ENCODE data around the gene OR5M3.

OR5M3 gene

GRCh38 chr11:56473252-56473651 is at the start of gene OR5M3:
TSS of gene OR5M3 (minus strand) at chr11:56473352. CDS start at chr11:56470497, 2,855 bp downstream.
- FAIRE-seq, result no peak

DNA sequence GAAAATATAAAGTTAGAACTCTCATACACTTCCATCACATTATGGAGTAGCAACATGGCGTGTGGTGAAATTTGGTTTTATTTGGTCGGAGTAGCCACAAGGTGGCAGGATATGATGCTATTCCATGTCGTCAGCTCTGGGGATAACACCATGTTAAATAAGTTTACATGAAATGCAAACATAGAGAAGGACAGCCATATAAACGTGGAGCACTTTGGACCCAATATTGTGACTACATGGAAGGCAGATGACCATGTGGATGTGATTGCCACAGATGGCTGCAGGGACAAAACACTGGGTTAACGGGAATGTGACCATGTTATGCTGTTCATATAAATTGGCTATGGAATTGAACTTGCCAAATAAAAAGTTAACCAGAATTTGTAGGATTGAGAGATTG is 48.9 kb upstream of the OR5M3 start:
- FAIRE-seq, result no peak

GRCh38 chr11:56513280-56513679 is 40.1 kb upstream of the OR5M3 start:
- no peak for FAIRE-seq

DNA sequence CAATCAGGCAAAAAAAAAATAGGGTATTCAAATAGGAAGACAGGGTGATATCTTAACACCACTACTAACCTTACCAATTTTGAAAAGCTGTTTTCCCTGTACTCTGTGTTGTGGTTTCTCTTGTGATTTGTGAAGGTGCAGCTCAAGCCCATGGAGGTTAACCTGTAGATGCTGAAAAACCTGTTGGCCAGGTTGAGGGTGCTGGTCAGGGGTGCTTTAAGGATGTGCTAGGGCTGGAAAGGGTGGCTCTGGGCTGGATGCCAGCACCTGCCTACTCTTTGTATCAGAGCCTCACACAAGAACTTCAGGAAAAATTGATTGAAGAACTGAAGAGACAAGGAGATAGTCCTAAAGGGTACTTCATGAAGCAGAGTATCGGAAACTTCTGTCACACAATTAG is 36.3 kb upstream of the OR5M3 start:
- FAIRE-seq, result no peak

DNA sequence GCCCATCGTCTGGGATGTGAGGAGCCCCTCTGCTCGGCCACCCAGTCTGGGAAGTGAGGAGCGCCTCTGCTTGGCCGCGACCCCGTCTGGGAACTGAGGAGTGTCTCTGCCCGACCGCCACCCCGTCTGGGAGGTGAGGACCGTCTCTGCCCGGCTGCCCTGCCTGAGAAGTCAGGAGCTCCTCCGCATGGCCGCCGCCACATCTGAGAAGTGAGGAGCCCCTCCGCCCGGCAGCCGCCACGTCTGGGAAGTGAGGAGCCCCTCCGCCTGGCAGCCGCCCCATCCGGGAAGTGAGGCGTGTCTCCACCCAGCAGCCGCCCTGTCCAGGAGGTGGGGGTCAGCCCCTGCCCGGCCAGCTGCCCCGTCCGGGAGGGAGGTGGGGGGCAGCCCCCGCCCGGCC is 23.9 kb upstream of the OR5M3 start:
- FAIRE-seq, result no peak

GRCh38 chr11:56495117-56495516 is 22.0 kb upstream of the OR5M3 start:
- no peak for FAIRE-seq

- FAIRE-seq, result no peak
Observed at GRCh38 chr11:56491270-56491669, 18.1 kb upstream of the OR5M3 start, which contains the start of gene OR5M8. TSS of gene OR5M8 (minus strand) at chr11:56491370. CDS start at chr11:56491370, 0 bp downstream.

GRCh38 chr11:56486801-56487200 is 13.6 kb upstream of the OR5M3 start:
- FAIRE-seq, result no peak

GRCh38 chr11:56474729-56475235 is 1.6 kb upstream of the OR5M3 start:
- FAIRE-seq, result no peak

DNA sequence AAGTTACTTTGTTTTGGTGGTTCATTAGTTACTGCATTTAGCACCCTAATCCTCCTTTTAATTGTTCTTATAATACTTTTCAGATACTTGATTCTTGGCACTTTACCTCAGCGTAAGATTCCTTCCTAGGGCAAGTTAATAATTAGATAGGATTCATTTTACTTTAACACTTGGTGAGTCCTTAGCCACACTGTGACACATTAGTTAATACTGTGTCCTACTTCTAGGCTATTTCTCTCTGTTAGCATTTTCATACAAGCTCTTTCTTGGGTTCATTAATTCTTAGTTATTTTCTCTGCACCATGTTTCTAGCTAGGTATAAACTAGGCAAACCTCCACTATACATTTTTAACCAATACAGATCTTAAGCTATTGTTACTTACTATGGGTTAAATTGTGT is 16.1 kb downstream of the OR5M3 start:
- FAIRE-seq, result no peak

- FAIRE-seq, result no peak
Observed at GRCh38 chr11:56453521-56453920, 19.6 kb downstream of the OR5M3 start.

Measured in G401.6 (cell line).